ENCODE data around the gene MGAT4B.

The MGAT4B gene

GRCh38 chr5:179768326-179769085, 38.2 kb downstream of the MGAT4B start:
- DNase-seq (ENCODE audit: low spot score), result no peak

- no peak for DNase-seq (ENCODE audit: low spot score)
Observed at GRCh38 chr5:179767496-179768100, 39.1 kb downstream of the MGAT4B start.

GRCh38 chr5:179766726-179767455, 39.8 kb downstream of the MGAT4B start:
- DNase-seq (ENCODE audit: low spot score), result no peak

GRCh38 chr5:179766021-179766725, 40.5 kb downstream of the MGAT4B start:
- DNase-seq (ENCODE audit: low spot score), result no peak

- DNase-seq (ENCODE audit: low spot score), result no peak
Observed at GRCh38 chr5:179765400-179765799, 41.3 kb downstream of the MGAT4B start.

GRCh38 chr5:179764056-179764455, 42.6 kb downstream of the MGAT4B start:
- DNase-seq (ENCODE audit: low spot score), result no peak

GRCh38 chr5:179763215-179763945, 43.3 kb downstream of the MGAT4B start:
- no peak for DNase-seq (ENCODE audit: low spot score)

- no peak for DNase-seq (ENCODE audit: low spot score)
Observed at GRCh38 chr5:179762781-179763176, 43.9 kb downstream of the MGAT4B start.

- DNase-seq (ENCODE audit: low spot score), result no peak
Observed at GRCh38 chr5:179762079-179762780, 44.4 kb downstream of the MGAT4B start.

- no peak for DNase-seq (ENCODE audit: low spot score)
Observed at GRCh38 chr5:179759581-179760551, 46.8 kb downstream of the MGAT4B start.

- no peak for DNase-seq (ENCODE audit: low spot score)
Observed at GRCh38 chr5:179758955-179759354, 47.7 kb downstream of the MGAT4B start.

GRCh38 chr5:179755022-179755421, 51.6 kb downstream of the MGAT4B start:
- DNase-seq (ENCODE audit: low spot score), result no peak

GRCh38 chr5:179753971-179754370, 52.7 kb downstream of the MGAT4B start:
- no peak for DNase-seq (ENCODE audit: low spot score)

GRCh38 chr5:179749857-179750508, 56.7 kb downstream of the MGAT4B start:
- no peak for DNase-seq (ENCODE audit: low spot score)

- DNase-seq (ENCODE audit: low spot score), result no peak
Observed at GRCh38 chr5:179747811-179748210, 58.9 kb downstream of the MGAT4B start.

Measured in left forelimb (tissue), 1 donor.